GM18505 (cell line): Measurements from ENCODE around the gene RASA3.

ENCODE experiments used
- ATAC-seq: cut with Tn5 transposase; IDR thresholded peaks from one replicate; pipeline ENCODE4 v1.9.1; 2021; ENCODE audit not compliant: unreplicated experiment
- POLR2A ChIP-seq: IDR thresholded peaks from 4 replicates; pipeline ENCODE4 v1.6.1; 2011; ENCODE audit warnings: borderline replicate concordance; ENCODE audit not compliant: insufficient read depth, insufficient read length; ENCODE audit errors: extremely low read depth

The RASA3 gene

DNA sequence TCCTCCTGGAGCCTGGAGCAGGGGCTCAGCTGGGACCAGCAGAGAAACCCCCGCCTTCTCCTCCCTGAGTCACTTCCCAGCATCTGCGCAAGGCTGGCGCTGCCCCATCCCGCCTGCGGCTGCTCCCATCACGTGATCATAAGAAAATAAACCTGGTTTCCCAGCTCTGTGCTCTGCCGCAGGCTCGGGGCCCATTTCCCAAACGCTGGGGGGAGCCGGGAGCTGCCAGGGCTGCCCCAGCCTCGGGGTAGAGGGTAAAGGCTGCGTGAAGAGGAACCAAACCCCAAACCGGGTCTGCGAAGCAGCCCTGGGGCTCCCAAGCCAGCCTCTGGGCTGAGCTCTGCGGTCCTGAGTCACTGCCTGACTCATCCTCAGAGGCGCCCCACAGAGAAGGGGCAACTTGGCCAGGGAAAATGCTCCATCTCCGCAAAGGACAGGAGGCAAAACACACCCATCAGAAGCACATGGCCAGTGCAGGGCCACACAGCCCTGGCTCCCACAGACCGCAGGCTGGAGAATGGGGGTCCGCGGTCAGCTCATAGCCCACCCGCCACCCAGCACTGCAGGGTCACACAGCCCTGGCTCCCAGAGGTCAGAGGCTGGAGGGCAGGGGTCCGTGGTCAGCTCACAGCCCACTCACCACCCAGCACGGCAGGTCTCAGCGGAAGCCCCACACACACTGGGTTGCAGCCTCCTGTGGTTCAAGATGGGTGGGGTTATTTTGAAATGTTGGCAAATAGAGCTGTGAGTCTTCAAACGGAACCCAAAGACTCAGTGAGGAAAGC lies 67.1 kb downstream of the RASA3 start:
- peak; percentile 70 for TF ChIP-seq POLR2A
- ATAC-seq, result peak; percentile 45

DNA sequence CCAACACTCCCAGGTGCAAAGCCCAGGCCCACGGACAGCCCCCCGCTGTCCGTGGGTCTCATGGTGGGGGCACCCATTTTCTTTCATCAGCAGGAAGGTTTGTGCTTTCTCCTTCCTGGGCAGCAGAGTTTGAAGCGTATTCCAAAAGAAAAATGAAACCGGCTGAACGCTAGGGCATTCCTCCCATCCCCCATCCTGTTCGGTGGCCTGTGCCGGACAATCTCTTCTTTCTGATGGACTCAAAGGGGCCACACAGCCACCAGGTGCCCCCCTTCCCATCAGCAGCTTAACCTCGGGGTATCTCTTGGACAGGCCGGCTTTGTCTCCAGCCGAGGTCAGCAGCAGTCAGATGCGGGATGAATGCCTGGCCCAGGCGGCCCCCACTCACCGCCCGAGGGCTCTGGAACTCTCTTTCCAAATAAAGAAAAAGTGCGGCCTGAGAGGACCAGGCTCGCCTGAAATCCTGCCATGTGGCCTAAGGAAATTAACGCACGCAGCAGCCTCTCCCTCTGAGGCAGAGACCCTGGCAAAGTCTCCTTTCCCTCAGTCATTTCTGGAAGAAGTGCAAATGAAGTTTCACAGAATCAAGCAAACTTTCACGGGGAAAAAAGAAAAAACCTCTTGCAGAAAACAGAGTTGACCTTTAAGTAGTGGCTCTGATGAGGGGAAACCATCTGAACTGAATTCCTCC lies 67.8 kb downstream of the RASA3 start:
- no peak for TF ChIP-seq POLR2A
- ATAC-seq, result no peak

DNA sequence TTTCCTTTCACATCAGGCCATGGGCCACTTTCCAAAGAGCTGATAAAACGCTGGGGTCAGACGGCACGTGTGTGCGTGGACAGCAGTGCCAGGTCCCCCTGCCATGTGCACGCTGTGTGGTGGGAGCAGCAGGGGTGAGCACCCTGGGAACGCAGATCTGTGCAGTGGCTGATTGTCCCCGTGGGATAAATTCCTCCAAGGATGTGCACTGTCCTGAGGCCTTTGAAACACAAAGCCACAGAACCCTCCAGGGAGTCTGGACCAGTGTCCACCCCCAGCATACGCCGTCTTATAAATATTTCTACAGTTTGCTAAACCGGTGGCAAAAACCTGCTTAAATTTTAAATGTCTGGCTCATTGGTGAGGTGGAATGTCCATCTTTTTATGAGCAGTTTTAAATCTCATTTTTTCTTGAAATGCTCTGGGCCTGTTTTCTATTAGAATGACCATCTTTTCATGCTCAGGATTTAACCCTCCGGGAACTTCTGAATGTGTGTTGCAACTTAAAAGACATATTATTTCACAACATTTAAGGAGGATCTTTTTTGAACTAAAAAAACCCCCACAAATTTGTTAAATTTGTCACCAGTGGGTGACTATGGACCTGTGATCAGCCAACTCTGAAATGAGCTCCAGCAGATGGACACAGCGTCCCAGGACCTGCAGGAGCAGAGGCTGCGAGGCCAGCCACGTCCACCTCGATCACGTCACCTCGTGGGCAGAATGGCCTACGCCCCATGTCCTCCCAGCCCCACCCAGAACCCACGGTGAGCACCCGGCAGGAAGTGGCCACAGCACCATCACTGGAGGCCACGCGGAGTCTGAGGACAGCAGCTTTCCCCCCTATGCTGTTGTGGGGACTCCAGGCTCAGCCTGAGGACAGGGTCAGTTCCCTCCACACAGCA lies 68.6 kb downstream of the RASA3 start:
- TF ChIP-seq POLR2A, result peak; percentile 28
- no peak for ATAC-seq

DNA sequence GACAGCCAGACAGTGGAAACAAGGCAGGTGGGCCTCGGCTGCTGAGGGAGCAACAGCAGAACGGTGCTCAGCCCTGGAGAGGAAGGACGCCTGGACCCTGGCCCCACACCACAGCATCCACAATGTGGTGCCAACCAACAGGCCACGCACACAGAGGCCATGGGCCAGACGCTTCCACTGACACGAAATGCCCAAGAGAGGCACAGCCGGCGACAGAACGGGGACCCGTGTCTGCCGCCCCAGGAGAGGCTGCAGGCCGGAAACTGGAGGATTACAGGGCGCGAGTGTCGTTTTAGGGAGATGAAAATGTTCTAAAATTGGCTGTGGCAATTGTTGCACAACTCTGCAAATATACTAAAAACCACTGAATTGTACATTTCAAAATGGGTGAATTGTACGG lies 69.7 kb downstream of the RASA3 start:
- ATAC-seq, result no peak
- TF ChIP-seq POLR2A, result no peak

DNA sequence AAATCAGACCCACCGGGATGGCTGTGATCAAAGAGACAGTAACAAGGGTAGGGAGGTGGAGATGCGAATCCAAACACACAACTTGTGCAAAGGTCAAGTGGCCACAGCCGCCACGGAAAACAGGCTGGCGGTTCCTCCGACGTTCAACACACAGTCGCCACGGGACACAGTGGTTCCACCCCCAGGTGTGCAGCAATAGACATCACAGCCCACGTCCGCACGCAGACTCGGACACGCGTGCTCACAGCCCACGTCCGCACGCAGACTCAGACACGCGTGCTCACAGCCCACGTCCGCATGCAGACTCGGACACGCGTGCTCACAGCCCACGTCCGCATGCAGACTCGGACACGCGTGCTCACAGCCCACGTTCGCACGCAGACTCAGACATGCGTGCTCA lies 70.1 kb downstream of the RASA3 start:
- TF ChIP-seq POLR2A, result no peak
- no peak for ATAC-seq

DNA sequence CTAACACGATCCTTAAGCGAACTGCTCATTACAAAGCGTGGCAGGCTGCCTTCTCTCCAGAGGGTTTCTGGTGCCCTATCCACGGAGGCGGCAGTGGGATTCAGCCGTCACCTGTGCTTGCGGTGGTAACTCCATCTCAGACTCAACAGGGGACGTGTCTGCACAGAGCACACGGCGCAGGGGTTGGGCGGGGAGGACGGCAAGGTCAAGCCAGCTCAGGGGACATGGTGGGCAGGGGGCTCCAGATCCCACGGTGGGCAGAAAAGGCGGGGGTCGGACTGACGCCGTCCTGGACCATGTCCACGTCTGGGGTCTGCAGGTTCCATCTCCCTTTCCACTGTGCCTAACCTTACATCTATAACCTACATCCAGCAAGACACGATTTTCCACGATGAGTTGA lies 70.7 kb downstream of the RASA3 start:
- no peak for ATAC-seq
- no peak for TF ChIP-seq POLR2A

DNA sequence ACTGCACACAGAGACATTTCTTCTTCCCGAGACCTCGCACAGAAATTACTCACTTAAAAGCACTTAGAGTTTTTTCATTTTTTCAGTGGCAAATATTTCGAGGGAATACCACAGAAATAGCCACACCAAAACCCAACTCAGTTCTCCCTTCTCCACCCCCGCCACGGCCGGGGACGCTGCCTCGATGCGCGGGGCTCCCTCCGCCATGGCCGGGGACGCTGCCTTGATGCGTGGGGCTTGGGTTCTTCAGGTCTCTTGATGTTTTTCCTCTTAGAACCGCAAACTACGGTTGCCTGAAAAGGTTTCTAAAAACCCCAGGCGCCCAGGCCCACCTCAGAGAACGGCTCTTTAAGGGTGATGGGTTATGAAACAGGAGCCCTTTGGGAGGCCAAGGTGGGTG lies 71.4 kb downstream of the RASA3 start:
- no peak for TF ChIP-seq POLR2A
- no peak for ATAC-seq

DNA sequence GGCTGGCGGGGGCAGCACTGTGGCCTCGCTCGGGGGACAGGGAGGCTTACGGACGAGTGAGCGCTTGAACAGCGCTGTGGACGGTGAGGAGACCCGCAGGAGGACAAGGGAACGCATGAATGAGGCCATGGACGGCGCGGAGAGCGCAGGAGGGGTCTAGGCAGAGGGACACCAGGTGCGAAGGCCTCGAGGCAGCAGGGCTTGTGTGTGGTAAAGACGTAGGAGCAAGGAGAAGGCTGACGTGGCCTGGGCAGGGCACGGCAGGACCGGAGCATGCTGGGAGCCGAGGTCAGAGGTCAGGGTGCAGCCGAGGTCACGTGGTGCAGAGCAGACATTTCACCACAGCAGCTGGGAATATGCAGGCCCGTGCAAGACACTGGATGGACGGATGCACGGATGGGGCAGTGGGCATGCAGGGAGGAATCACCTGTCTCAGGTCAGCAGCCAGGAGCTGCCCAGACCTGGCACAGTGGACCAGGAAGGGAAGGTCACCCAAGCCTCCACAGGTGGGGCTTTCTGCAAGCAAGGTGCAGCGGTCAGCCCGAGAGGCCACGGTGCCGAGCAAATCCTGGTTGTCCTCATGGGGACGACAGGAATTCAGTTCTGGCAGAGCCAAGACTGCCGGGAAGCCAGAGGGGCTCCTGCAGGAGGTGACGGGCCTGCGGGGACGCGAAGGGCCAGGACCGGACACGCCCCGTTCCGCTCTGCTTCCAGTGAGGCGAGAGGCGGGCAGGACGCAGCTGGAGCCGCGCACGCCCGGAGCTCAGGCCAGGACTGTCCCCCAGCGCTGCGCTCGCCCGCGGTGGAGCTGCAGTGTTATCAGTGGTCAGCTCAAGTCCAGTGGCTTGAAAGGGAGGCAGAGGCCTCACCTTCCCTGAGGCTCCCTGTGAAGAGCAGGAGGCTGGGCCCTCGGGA lies 72.2 kb downstream of the RASA3 start:
- no peak for ATAC-seq

DNA sequence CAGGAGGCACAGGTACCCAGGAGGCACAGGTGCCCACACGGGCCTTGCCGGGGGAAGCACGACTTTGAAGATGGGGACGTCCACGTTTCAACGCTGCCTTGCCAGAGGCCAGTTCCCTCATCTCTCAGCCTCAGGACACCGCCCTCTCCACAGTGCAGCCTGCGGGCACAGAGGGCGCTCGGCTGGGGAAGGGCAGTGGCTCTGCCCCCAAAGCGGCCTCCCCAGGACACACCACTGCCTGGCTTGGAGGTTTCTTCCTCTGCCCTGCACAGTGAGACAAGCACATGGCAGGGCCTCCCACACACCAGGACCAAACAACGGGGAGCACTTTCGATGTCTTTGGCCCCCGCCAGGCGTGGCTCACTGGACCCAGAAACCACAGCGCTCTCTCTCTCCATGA lies 73.0 kb downstream of the RASA3 start:
- TF ChIP-seq POLR2A, result no peak
- ATAC-seq, result no peak

More for the DNA sequence above, 72.2 kb downstream of the RASA3 start:
- TF ChIP-seq POLR2A, result no peak

DNA sequence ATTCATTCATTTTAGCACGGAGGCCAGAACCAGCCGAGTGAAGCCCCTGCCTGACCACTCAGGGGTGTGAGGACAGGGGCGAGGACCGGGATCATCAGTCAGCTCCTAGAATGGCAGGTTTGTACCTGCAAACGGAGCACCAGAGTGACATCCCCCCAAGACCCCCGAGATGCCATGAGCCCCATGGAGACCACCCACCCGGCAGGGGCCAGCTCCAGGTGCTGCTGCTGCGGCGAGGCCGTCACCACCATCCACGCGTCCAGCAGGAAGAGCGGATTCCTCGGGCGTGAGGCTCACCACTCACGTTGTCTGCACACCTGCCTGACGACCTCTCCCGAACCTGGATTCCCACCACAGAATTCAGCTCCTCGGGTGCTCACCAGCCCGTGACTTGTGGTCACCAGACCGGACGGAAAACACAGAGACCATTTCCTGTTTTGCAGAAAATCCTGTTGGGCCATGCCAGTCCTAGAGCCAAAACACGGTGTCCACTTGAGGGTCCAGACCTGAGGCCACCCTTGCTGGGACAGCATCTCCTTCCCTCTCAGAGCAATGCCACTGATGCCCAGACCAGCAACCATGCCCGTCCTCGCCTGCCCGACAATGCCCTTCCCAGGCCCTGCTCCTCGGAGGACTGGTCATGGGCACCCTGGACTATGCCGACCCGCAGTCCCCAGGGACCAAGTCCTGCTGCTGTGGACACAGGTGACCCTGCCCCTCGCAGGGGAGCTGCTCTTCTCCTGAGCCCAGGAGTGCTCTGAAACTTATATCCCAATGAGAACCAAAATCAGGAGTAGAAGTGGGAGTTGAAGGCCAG lies 74.2 kb downstream of the RASA3 start:
- TF ChIP-seq POLR2A, result no peak
- no peak for ATAC-seq

DNA sequence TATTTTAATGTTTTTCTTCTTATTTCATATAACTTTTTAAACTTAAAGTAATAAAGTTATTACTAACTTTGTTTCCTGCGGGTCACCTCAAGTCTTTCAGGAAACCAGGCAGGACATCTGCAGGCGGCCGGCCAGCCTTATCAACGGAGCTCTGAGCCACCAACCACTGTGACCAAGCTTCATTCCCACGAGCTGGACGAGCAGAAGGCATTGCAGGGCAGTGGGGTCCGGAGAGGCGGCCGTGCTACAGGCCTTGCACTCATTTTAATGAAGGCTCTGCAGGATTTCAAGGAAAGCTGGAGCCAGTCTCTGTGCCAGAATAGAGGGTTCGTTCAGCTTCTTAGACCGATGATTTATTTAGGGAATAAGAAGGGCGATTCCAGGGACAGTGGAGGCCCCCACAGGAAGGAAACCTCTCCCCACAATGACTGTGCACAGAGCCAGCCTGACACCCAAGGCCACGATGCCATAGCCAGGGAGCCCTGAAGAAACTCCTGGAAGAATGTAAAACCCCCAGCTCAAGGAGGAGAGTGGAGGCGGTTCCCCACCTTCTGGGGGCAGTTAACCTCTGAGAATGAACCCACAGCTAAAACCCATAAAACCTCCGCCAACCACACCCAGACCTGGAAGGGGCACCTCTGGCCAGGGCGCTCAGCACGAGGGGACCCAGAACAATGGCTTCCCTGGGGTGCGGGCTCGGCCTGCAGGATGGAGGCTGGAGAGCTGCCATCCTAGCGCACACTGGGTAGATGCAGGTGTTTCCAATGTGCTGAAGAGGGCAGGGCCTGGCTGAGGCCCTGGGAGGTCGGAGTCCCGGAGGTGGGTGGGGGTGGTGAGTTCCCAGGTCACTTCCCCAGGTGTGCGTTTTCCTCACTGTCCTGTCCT lies 75.0 kb downstream of the RASA3 start:
- no peak for TF ChIP-seq POLR2A
- no peak for ATAC-seq
